Activated CD8-positive, alpha-beta memory T cell treated with anti-CD3 and anti-CD28 coated beads, Interleukin-2, amount 50 U/mL, for 24 hours (primary cell): ENCODE results near the gene WWOX.

Source experiments
- DNase-seq: peaks from one replicate; pipeline ENCODE4 v3.0.0-alpha.2; 2020; ENCODE audit errors: extremely low read depth

WWOX gene

GRCh38 chr16:78654929-78655328 is 555.5 kb downstream of the WWOX start:
- DNase-seq: no peak

GRCh38 chr16:78655331-78656113 is 556.1 kb downstream of the WWOX start:
- DNase-seq: no peak

GRCh38 chr16:78656887-78657286 is 557.4 kb downstream of the WWOX start:
- DNase-seq: no peak

GRCh38 chr16:78659216-78659615 is 559.8 kb downstream of the WWOX start:
- no peak for DNase-seq

GRCh38 chr16:78659668-78660217 is 560.3 kb downstream of the WWOX start:
- DNase-seq: no peak

- DNase-seq: no peak
Measured at GRCh38 chr16:78660795-78661194, 561.3 kb downstream of the WWOX start.

GRCh38 chr16:78663690-78664089 is 564.2 kb downstream of the WWOX start:
- DNase-seq: no peak

GRCh38 chr16:78664811-78665772 is 565.6 kb downstream of the WWOX start:
- DNase-seq: no peak

GRCh38 chr16:78666318-78666717 is 566.9 kb downstream of the WWOX start:
- no peak for DNase-seq

- no peak for DNase-seq
Measured at GRCh38 chr16:78667675-78668074, 568.2 kb downstream of the WWOX start.

- DNase-seq: no peak
Measured at GRCh38 chr16:78668393-78668792, 568.9 kb downstream of the WWOX start.

- no peak for DNase-seq
Measured at GRCh38 chr16:78669994-78670393, 570.5 kb downstream of the WWOX start.

- DNase-seq: no peak
Measured at GRCh38 chr16:78672779-78673556, 573.5 kb downstream of the WWOX start.

GRCh38 chr16:78673884-78674283 is 574.4 kb downstream of the WWOX start:
- no peak for DNase-seq

- no peak for DNase-seq
Measured at GRCh38 chr16:78675312-78675711, 575.9 kb downstream of the WWOX start.

GRCh38 chr16:78675951-78676792 is 576.7 kb downstream of the WWOX start:
- no peak for DNase-seq

GRCh38 chr16:78677181-78677731 is 577.8 kb downstream of the WWOX start:
- no peak for DNase-seq

- no peak for DNase-seq
Measured at GRCh38 chr16:78679546-78679945, 580.1 kb downstream of the WWOX start.

- DNase-seq: no peak
Measured at GRCh38 chr16:78681743-78682142, 582.3 kb downstream of the WWOX start.

GRCh38 chr16:78684030-78684611 is 584.7 kb downstream of the WWOX start:
- no peak for DNase-seq
